ENCODE data around the gene TPRG1L. TPM values are rescaled to one million over a fixed set of nuclear protein-coding genes. Genes with fewer than 3 reads are reported as not detected.

The TPRG1L gene
- total RNA-seq, 1 donor from 2014 or later, result 14.7 TPM

Other genes with a start within 250 kb of the TPRG1L start
- not detected for gene ARHGEF16, start 170.3 kb upstream of the TPRG1L start, total RNA-seq (ENCODE audit: insufficient read depth, low replicate concordance)
- gene MEGF6, start 13.5 kb upstream of the TPRG1L start, total RNA-seq (ENCODE audit: insufficient read depth, low replicate concordance), result 45.3 TPM
- gene WRAP73, start 25.1 kb downstream of the TPRG1L start, total RNA-seq (ENCODE audit: insufficient read depth, low replicate concordance), result 6.0 TPM
- gene TP73, start 27.5 kb downstream of the TPRG1L start, total RNA-seq (ENCODE audit: insufficient read depth, low replicate concordance), result not detected
- 0.24 TPM for gene CCDC27, start 127.4 kb downstream of the TPRG1L start, total RNA-seq (ENCODE audit: insufficient read depth, low replicate concordance)
- gene SMIM1, start 147.7 kb downstream of the TPRG1L start, total RNA-seq (ENCODE audit: insufficient read depth, low replicate concordance), result not detected
- gene LRRC47, start 171.5 kb downstream of the TPRG1L start, total RNA-seq (ENCODE audit: insufficient read depth, low replicate concordance), result 18.5 TPM
- 61.9 TPM for gene CEP104, start 232.2 kb downstream of the TPRG1L start, total RNA-seq (ENCODE audit: insufficient read depth, low replicate concordance)
- gene DFFB, start 232.5 kb downstream of the TPRG1L start, total RNA-seq (ENCODE audit: insufficient read depth, low replicate concordance), result 15.2 TPM